HG02623 (cell line): Measurements from ENCODE around the gene LRRC26.

Experiments used
- ATAC-seq: cut with Tn5 transposase; IDR thresholded peaks from one replicate; pipeline ENCODE4 v1.9.1; 2021; ENCODE audit warnings: moderate library complexity; ENCODE audit not compliant: unreplicated experiment

The LRRC26 gene

DNA sequence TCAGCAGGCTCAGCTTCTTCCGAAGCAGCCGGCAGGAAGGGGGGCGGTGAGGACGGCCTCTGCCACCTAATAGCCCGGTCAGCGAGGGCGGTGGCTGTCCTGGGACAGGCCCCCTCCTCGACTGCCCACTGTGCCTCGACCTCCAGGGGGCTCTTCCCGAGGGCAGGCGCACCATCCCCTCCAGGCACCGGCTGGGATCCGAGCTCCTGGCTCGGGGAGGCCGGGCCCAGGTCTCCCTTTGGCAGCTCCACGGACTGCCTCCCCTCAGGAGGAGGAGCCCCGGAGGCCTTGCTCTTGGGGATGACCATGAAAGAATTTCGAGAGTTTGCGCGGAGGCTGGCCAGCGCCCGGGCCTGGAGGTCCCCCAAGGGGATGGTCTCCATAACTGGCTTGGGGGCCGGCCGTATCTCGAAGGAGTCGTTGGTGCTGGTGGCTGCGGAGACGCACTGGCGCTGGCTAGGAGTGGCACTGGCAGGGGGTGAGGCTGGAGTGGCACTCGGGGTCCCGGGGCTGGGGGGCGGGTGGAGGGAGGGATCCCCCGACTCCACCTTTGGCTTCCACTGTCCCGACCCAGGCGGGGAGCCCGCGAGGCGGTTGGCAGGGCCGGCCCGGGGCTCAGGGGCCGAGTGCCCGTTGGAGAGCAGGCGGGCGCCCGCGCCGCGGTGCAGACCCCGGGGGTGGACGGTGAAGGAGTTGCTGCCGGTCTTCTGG, 29.7 kb upstream of the LRRC26 start:
- no peak for ATAC-seq

DNA sequence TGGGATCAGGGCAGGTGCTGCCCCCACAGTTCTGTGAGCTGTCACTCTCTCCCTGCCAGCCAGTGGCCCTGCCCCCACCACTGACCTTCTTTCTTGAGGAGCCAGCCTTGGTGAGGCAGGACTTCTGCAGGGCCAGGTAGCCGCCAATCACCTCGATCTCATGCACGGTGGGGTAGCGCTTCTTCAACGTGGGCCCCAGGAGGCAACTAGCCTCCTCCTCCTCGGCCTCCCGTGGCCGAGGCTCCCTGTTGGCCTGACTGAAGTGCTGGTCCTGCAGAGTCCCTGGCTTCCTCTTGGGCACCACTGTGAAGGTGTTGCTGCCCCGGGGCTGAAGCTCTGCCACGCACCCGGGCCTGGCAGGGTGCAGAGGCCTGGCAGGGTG, 29.0 kb upstream of the LRRC26 start:
- no peak for ATAC-seq

DNA sequence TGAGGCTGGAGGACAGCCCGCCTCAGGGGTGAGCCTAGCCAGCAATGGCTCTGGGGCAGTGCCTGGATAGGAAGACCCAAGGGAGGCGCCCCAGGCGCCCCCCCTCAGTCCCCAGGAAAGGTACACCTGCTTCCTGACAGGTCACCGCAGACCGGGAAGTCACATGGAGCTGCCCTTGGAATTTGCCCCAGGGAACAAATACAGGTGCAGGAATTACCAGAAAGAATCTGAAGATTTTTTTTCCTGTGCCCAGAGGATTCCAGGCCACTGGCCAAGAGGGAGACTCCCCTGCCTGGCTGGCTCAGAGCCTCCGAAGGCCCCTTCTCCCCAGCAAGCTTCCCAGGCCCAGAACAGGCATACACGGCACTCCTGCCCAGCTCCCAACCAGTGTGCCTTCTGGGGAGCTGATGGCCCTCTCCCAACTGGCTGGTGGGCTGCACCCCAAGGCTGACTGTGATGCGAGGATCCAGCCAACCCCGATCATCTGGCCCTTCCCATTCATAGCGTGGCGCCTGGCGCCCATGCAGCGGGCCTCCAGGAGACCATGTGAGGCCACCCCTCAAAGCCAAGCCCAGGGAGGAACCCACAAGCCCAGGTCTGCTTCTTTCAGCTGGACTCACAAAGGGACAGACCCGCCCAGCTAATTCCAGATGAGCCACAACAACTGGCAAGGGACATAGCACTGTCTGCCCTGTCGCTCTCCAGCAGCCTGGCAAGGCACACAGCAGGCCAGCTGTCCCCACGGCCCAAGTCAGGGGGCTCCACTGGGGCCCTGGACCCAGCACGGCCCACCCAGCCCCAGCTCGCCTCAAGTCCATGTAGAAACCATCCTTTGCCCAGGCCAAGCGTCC, 28.4 kb upstream of the LRRC26 start:
- no peak for ATAC-seq

DNA sequence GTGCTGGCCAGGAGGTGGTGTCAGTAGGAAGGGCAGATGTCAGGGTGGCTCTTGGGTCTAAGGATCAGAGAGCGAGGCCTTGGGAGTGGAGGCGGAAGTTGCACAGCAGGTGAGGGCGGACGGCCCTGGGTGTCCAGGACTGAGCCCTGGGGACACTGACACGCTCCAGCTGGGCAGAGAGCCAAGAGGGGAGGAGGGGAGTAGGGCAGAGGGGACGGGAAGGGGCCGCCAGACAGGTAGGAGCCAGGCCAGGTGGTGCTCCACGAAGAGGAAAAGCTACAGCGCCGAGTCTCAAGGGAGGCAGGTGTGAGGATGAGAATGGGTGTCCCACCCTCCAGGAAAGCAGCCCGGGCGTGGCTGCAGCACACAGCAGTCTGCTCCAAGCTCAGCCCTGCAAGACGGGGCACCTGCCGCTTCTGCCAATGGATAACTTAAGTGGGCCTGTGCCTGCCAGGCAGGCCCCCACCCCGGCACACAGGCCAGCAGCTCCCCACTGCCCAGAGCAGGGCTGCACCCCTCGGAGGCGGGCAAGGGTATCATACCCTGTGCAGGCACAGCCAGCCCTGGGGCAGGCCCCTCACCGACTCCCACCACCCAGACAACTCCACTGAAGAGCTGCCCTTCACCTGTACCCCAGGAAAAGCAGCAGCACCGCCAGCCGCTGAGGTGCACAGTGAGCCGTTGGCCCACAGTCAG, 25.8 kb upstream of the LRRC26 start:
- no peak for ATAC-seq

DNA sequence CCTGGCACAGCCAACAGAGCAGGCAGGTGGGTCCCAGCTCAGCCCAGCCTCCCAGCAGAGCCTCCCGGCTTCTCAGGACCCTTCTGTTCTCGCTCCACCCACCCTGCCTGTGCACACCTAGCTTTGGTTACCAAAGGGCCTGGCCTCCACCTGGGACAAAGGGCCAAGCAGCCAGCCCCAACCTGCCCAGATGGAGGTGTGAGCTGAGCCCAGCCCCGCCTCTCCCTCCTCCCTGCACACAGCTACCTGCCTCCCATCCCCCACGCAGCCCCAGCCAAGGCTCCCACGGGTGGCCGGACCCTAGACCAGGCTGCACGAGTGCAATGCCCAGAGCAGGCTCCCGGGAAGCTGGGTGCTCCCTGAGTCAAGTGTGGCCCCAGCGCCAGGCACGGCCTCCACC, 25.1 kb upstream of the LRRC26 start:
- ATAC-seq: no peak

DNA sequence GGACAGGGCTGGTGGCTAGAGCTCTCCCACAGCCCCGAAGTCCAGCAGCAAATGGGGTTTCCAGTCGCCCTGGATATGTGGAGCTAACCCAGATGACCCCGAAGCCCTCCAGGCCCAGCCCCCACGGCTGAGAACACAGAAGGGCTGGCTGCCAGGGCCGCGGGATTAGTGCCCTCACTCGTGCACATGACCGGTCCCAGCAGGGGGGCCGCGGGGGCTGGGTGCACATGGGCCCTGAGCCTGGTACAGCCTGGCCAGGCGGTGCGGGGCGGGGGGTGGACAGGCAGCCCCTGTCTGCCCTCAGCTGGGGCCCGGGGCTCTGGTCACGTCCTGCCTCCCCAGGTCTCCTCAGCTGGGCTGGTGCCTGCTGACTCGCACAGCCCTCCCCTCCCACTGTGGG, 24.5 kb upstream of the LRRC26 start:
- no peak for ATAC-seq

DNA sequence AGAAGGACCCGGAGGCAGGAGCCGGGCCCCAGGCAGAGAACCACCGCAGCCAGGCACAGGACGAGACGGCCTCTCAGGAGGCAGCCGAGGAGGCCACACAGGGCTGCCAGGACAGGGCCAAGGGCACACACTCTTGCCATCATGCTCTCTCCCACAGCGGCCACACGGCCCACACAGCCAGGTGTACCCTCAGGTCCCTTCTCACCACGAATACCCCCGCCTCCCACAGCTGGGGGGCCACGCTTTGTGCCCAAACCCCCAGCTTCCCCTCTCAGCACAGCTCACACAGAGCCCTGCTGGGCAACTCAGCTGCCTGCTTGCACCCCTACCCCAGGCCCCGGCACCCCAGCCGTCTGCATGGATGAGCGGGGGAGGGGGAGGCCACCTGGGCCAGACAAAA, 23.9 kb upstream of the LRRC26 start:
- no peak for ATAC-seq

DNA sequence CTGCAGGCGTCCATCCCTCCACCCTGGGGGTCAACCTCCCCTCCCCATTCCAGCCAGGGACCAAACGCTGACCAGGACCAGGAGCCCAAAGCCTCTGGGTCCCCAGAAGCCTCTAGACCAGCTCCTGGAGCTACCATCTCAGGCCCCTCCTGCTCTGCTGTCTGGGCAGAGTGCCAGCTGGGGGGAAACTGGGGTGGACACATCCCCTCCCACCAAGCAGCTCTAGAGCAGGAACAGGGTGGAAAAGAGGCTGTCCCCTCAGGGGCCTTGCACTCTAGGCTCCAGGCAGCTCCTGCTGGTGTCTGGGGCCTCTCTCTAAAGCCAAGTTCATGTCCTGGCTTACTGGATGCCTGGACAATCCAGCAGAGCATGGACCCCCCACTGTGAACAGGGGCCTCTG, 23.0 kb upstream of the LRRC26 start:
- no peak for ATAC-seq

DNA sequence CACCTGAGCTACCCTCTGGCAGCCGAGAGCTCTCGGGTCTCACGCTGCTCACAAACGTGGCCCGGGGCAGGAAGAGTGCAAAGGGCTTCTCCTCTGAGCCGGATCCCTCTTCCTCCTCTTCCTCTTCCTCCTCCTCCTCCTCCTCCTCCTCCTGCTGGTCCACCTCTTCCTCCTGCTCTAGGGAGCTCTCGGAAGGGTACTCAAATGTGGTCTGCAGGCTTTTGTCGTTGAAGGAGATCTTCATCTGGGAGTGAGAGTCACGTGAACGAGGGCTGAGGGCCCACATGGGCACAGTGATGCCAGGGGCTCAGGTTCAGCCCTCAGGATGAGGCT, 22.6 kb upstream of the LRRC26 start:
- no peak for ATAC-seq

DNA sequence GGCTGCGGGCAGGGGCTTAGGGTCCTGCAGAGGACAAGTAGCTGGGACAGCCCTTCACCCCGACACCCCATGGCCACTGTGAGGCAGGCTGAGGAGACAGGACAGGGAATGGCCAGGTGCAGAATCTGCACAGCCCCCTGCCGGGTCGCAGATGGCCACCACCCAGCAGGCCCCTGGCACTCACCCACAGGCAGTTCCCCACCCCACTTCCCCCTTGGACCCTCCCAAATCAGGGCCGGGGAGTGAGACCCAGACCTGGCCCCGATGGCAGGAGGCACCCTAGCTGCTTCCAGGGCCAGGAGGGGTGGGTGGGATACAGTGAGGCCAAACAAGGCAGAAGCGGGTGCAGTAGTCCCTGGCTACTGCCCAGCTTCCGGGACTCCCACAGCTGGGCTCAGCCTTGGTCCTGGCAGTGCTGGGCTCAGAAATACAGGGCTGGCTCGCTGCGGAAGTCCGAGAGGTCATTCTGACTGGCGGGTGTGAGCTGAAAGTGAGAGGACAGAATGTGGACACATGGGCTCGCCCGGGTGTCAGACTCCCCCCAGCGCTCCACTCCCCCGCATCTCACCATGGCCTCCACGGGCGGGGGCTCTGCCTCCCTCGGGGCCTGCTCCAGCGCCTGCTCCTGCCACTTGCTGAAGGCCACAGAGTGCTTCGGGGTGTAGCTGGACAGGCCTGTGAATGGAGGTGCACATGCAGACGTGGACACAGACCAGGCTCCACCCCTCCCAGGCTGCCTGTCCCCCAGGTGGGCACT, 22.0 kb upstream of the LRRC26 start:
- no peak for ATAC-seq

DNA sequence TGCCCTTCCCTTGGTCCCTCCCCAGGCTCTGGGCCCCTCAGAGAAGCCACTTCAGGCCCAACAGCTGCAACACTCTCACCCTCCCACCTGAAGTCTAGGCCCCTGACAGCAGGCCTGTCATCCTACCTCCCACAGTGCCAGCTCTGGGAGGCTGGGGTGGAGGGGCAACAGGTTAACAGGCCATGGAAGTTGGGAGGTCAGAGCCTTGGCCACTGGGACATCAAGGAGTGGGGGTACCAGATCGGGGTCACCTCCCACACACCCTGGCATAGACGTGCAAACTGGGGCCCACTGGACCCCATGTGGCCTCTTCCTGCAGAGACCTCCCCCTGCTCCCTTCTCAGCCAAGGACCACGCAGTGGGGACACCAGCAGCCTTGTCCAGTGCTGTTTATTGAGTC, 21.4 kb upstream of the LRRC26 start:
- no peak for ATAC-seq

DNA sequence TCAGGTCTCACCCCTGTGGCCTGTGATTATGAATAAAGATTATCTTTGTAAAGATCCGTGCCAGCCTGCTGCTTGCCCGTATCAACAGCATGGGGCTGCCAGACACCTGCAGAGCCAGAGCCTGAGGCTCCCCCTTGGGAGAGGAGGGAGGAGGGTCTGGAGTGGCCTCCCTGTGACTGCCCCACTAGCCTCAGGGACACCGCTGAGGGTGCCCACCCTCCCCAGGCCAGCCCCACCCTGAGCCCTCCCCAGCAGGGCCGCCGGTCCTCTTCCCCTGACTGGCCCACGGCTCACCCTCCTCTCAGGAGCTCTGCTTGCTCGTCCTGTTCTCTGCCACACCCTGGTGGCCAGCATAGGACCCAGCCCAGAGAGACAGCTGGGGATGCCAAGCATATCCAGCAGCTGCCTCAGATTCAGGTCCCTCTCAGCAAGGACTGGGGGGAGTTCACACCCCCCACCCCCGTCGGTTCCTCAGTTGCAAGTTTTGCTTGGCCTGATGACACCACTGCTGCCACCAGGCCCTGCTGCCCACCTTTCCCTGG, 20.5 kb upstream of the LRRC26 start:
- no peak for ATAC-seq

DNA sequence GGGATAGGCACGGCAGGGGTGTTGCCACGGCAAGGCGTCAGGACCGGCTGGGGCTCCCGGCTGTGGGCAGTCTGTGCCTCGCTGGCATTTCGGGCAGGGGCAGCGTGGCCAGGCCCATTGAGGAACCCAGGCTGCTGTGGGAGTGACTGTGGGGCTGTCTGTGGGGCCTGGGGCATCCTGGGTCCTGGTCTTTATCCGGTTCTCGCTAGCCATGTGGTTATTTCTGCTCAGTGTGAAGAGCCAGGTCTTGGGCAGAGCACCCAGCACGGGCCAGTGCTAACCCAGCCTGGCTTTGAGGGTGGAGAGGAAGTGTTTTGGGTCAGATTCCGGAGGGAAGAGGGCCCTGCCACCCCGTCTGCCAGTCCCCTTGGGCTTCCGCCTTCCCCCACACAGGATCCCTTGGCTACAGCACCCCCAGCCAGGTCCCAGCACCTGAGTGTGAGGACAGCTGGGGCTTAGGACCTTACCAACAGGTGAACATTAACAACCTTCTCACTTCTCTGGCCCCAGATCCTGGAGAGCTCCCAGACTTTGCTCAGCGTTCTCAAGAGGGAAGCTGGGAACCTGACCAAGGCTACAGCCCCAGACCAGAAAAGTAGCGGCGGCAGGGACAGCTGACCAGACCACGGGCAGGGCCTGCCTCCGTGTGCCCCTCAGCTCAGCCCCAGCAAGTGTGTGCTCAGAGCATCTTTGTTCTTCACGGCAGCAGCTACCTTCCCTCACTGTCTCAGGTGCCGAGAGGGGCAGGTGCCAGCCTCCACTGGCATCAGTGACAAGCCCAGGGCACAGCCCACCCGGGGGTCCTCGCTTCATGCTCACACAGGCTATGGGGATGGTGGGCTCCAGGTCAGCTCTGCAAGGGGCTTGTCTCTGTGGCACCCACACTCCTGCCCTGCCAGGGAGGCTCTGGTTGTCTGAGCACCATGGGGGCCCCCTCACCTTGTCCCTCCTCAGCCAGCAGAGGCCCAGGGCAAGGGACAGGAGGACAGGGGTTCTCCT, 19.7 kb upstream of the LRRC26 start:
- no peak for ATAC-seq

DNA sequence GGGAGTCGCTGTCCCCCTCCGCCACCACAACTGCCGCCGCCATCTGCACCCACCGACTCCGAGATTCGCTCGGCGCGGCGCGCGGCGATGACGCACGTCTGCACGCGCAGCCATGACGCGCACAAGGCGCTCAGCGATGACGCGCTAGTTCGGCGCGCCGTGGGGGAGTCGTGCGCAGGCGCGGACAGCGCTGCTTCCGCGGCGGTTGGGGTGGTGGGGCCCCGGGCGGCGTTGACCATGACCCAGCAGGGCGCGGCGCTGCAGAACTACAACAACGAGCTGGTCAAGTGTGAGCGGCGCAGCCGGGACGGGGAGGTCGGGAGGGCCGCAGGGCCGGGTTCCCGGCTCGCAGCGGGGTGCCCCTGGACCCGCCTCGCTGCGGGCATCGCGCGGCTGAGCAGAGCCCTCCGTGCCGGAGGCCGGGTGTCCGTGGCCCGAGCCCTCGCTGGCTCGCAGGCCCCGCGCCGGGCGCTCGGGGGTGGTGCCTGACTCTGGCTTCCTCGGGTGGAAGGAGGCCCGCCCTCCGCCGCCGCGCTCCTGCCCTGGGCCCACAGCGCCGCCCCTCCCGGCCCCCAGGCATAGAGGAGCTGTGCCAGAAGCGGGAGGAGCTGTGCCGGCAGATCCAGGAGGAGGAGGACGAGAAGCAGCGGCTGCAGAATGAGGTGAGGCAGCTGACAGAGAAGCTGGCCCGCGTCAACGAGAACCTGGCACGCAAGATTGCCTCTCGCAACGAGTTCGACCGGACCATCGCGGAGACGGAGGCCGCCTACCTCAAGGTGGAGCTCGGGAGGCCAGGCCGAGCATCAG, 18.8 kb upstream of the LRRC26 start, which contains the start of the genes ANAPC2 and SSNA1:
TSS of gene ANAPC2 (minus strand) at position 71 of the 807 bp plus-strand sequence. CDS start at position 43, 28 bp downstream.
TSS of gene SSNA1 (plus strand) at position 187 of the 807 bp plus-strand sequence. CDS start at position 238, 51 bp downstream.
- ATAC-seq: peak; percentile 75

DNA sequence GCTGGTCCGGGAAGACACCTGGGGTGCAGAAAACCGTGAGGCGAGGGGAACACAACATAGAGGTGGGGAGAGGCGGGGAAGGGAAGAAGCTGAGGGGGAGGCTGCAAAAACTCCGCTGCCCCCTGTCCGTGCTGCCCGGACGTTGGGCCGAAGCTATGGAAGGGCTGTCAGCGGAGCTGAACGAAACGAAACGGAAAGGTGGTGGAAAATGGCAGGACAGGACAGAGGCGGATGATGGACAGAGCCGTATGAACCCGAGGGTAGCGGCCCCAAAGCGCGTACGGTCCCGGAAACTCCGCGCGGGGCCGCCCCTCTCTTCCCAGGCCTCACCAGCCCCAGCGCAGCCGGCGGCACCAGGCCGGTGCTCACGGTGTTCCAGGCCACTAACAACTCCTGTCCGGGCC, 18.2 kb upstream of the LRRC26 start:
- no peak for ATAC-seq

DNA sequence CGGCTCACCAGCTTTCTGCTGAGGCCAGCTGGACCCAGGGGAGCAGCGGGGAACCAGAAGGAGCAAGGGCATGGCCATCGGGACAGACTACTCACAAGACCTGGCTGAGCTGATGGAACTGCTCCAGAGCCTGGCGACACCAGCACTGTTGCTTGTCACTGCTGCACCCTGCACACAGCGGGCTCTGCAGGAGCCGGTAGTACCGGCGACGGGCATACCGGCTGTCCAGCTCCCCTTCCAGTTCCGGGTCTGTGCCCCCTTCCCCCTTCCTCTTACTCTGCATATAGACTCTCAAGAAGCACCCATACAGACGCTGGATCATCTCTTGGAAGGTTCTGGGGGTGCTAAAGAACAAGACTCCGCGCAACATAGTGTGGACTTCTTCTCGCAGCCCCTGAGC, 17.5 kb upstream of the LRRC26 start:
- ATAC-seq: no peak

DNA sequence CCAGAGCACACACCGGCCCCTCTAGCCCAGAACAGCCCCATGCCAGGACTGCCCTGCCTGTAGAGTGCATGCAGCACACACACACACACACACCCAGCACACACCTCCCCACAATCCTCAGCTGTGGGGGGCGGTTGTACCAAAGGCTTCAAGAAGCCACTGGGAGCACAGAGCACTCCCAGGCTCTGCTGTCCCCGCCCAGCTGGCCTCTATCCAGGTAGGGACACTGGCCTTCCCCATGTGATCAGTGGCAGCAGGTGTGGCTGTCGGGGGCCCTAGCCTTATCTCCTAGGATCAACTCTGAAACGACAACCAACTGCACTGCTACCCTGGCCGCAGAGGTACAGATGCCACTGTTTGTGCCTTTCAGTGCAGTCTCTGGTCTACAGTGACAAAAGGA, 16.5 kb upstream of the LRRC26 start:
- no peak for ATAC-seq

DNA sequence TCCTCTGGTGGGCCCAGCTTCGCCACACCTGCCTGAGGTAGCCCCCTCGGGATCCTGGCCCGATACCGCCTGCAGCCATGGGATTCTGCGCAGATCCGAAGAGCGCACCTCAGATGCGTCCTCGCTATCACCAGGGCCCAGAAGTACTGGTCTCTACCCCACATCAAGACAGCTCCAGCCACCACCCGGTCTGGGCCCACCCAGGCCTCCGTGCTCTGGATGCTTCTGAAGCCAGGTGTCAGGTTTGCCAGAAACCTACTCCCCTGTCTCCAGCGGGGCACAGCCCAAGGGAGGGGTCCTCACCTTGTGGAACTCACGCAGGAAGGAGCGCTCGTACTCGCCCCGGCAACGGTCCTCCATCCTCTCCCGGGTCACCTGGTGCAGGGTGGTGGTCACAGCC, 16.1 kb upstream of the LRRC26 start:
- ATAC-seq: no peak
